Cerebellar nuclear complex (tissue), 1 donor: ENCODE results near the gene NR2F2.

Experiments
- DNase-seq, 2 experiments: peaks; one replicate each; lab custom pipeline; 2025; lab: John Stamatoyannopoulos, UW

The NR2F2 gene

GRCh38 chr15:96343113-96344059, 12.9 kb downstream of the NR2F2 start:
- DNase-seq = no peak

DNA sequence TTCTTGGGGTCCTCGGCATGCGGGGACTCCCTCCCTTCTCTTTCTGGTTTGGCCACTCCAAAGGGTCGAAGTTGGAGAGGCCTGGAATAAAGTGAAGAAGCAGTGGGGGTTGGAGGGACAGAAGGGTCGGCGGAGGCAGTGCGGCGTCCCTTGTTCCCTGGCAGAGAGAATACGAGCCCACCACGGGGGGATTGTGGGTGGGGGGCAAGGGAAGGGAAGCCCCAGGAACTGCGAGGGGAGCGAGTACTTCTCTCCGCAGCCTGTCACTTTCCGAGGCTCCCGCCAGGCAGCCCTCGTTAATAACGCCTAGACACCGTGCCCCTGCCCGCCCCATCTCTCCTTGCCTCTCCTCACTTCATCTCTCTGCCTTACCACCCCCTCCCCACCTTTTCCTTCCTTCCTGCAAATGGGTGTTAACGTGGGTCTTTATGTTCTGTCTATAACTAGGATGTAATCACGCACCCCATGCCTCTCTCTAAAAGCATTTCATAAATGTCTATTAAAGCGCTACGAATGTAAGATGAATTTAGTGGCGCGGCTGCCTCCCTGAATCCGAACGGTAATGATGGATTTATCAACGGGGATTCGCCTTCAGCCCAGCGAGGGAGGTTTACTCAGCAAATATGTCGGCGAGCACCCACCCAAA, 13.7 kb downstream of the NR2F2 start:
- no peak for DNase-seq

GRCh38 chr15:96344706-96345559, 14.4 kb downstream of the NR2F2 start:
- no peak for DNase-seq

- peak in 1 of 2 experiments; percentile 17 for DNase-seq
These were observed 15.3 kb downstream of the NR2F2 start for GRCh38 chr15:96345560-96346399.

GRCh38 chr15:96346409-96346970, 16.0 kb downstream of the NR2F2 start:
- DNase-seq = no peak

- no peak for DNase-seq
These were observed 16.9 kb downstream of the NR2F2 start for GRCh38 chr15:96347181-96348111.

GRCh38 chr15:96348112-96349027, 17.9 kb downstream of the NR2F2 start:
- DNase-seq = no peak

DNA sequence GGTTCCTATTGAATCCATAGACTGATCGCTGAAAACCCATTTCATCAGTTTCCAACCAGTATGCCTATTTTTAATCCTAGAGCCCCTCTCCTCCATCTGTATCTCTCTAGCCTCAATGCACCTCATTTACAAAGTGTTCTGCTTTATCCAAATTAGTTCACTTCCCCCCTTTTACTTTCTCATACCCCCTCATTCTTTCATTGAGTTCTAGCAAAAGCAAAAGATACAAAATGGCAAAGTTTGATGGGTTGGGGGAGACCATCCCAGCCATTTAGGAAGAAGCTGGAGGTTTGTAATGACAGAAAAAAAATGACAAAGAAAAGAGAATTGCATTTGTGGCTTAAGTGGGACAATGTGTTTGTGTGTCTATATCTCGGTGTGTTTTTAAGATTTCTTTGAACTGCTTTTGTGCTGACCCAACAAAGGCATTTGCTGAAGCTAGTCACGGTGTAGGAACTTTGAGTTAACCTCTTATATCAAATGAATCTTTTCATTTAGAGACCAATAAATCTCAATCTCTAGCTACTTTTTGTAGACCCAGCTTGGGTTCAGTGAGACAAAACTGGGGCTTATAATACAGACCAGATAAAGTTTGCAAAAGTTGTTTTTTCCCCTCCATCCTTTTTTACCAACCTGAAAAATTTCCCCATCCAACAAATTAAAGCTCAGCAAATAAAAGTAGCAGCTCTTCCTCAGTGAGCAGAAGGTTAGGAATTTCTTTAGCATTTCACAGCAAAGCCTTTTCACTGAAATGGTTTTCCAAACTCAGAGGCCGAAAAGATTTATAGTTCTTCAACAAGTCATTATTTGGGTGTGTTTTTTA, 18.7 kb downstream of the NR2F2 start:
- no peak for DNase-seq

DNA sequence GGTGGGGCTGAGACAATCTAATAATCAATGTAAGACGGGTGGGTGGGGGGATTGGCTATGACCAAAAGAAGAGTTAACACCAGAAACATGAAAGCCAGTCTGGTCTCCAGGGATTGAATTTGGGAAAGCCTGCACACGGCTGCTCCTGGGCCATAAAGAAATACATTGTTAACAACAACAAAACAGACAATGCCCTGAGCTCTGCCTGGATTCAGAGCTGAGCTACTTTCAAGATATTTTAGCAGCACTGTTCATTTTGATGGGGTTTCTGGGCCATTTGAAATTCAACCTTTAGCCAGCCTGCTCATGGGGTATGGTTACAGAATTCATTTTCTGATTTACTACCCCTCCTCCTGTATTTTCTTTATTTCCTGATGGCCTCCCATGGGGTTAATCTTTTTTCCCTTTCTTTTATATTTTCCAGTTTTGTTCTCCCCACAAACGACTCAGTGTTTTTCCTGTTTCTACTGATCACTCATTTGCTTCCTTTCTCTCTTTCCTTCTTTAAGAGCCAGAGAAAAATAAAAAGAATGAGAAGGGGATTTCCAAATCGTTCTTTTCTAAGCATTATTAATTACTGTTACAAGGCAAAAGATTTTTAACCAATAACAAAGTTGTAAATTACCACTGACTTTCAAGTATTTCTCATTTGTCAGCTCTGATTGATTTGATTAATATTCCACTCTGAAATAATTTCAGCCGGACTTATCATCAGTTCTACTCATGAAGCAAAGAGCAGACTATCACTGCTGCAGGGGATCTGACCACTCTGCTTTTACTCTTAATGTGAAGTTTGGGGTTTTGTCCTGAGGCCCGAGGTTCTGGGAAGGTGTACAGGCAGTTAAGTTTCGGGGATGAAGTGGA, 19.6 kb downstream of the NR2F2 start:
- DNase-seq = no peak

DNA sequence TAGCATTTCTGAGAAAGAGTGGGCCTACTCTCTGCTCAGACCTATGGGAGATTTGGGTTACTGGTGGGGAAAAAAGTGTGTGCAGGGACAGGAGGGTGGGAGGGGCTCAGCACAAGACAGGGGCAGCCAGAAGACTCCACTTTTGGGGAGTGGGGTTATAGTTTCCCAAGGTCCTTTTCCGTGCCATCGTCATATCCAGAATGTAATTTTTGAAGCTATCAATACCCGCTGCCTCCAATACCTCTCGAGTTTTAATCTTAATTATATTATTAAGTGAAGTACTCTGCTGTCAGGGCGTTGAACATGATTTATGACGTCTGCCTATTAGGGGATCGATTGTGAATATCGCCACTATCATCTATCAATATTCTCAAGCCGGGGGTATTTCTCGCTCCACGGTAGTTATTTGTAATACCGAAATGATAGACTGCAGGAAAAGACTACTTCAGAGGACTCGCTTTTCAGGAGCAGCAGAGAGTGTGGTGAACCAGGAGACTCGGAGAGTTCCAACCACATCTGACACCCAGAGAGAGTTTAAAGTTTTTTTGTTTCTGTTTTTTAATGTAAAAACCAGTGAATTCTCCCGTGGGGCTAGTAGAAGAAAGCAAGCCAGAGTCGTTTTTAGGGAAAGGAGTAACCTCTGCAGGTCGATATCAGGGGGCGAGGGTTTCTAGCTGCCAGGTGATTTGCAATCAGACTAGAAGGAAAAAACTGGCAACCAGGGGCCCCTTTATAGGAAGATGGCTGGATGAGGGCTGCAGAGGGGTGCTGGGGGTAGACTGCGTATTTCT, 20.6 kb downstream of the NR2F2 start:
- DNase-seq = no peak

- DNase-seq = no peak
These were observed 21.5 kb downstream of the NR2F2 start for GRCh38 chr15:96351761-96352603.

DNA sequence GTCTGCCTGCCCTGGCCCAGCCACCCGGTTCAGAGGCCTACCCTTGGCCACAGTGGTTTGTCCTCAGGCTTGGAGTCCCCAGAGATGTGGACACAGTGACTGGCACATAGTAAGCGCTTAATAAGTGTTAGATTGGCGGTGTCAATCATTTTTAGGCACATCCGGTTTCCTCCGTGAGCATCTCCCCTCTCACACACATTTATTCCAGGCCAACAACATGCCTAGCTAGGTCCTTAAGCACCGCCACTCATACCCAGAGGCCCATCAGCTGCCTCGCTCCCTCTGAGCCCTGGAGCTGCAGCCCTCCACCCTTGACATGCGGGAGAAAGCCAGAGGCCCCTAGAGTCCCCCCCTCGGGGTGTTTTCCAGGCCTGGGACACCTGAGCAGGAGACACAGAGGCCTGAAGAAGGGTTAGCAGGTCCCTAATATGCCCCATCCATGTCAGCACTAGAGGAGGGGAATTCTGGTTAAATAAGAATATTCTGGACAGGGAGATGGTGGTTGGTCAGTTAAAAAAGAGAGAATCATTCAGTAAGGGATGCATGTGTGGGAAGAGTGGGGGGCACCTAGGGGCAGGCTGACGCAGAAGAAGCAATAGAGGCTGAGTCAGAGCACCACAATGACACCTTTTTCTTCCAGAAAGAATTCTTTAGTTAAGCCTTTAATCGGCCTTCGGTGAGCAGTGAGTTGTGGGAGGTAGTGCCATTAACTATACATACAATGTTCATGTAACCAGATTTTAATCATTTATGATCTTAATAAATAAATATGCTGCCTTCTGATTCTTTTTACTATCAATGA, 22.3 kb downstream of the NR2F2 start:
- no peak for DNase-seq

DNA sequence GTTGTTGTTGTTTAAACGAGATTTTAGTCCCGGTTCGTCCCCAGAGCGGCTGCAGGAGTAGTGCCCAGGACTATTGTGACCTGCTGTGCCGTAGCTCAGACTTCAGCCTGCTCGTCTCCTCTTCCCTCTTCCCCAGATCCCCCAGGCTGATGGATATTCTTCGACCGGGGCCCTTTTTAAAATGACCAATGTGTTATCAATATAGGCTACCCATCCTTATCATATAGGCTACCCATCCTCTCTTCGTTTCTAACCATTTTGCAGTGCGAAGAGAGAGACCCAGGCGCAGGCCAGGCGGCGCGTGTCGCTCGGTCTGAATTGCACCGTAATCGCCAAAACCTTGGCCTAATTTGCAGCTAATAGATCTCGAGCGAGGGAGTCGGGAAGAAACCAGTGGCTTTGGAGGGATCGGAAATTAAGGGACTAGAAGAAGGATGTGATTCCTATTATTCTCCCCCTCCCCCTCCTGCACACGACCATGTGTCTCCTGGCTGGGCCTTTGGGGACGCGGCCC, 23.0 kb downstream of the NR2F2 start:
- no peak for DNase-seq
